ENCODE measurements around the gene DUSP22.

GRCh38 chr6:251920-252319 lies 40.4 kb upstream of the DUSP22 start:
- TF ChIP-seq CTCF (IDR thresholded peaks at IDR 0.05; ENCODE audit: low read length) (no peak), EZH2 (optimal IDR thresholded peaks at IDR 0.05; ENCODE audit: low read depth, low read length) (no peak), EZH2phosphoT487 (IDR thresholded peaks at IDR 0.05; ENCODE audit: low read length) (no peak)
